Measurements from ENCODE around the gene STAC3. TPM values are rescaled to one million over a fixed set of nuclear protein-coding genes. Genes with fewer than 3 reads are reported as not detected.

The STAC3 gene
- total and polyA plus RNA-seq, 2 of the 8 experiments (the other 6 are each of a cell fraction or from before 2014, with no cell fraction given), result 0.70 to 1.3 TPM

- Histone ChIP-seq H3K23me2 (ENCODE audit: low read depth, low read length) (no peaks in the 10 kb centered on the region), H2BK15ac (ENCODE audit: low read length) (no peak overlapping the region), H2AK5ac (ENCODE audit: low read depth, low read length) (no peak overlapping the region), H3K18ac (ENCODE audit: extremely low read depth, low read length) (no peak overlapping the region), H2BK20ac (ENCODE audit: low read length) (no peak overlapping the region), H3K4ac (replicated peaks; ENCODE audit: insufficient read length, low read depth, low read length) (no peak overlapping the region), H2AFZ (ENCODE audit: low read length) (no peak overlapping the region), H3K79me2 (ENCODE audit: control insufficient read depth in 1 of 2, insufficient read depth in 2 of 2, low read length in 2 of 2) (no peaks in the 10 kb centered on the region), H4K8ac (ENCODE audit: extremely low read depth, insufficient read depth, low read length) (no peak overlapping the region), H3K9me3 (ENCODE audit: insufficient read depth in 2 of 2, low read depth in 1 of 2, low read length in 1 of 2) (no peaks in the 10 kb centered on the region), H4K5ac (ENCODE audit: insufficient read length, low read depth, low read length) (no peak overlapping the region), H3K9ac (replicated peaks in 1 of 4; ENCODE audit: extremely low read depth in 1 of 4, low read depth in 3 of 4, low read length in 3 of 4) (no peak overlapping the region), H3K27ac (ENCODE audit: low read depth, low read length) (no peak overlapping the region), H3K14ac (ENCODE audit: insufficient read length) (no peak overlapping the region), H2BK5ac (ENCODE audit: low read depth, low read length) (no peak overlapping the region), H2BK12ac (ENCODE audit: low read depth, low read length) (no peak overlapping the region), H3K4me3 (ENCODE audit: extremely low read depth in 1 of 4, insufficient read depth in 2 of 4, low read depth in 3 of 4, low read length in 4 of 4) (no peak overlapping the region), H3K27me3 (replicated peaks in 1 of 4; ENCODE audit: control insufficient read depth in 3 of 4, extremely low read depth in 1 of 4, insufficient read depth in 3 of 4, low read length in 3 of 4) (no peaks in the 10 kb centered on the region), H4K20me1 (replicated peaks in 1 of 2; ENCODE audit: control insufficient read depth in 1 of 2, insufficient read depth in 2 of 2, low read length in 2 of 2) (peaks cover 14 to 27% of the 10 kb centered on the region in 2 experiments), H3K23ac (ENCODE audit: insufficient read length) (no peak overlapping the region), H4K91ac (replicated peaks; ENCODE audit: insufficient read length, low read length) (no peak overlapping the region), H3K4me2 (ENCODE audit: insufficient read depth in 1 of 2, low read depth in 2 of 2, low read length in 2 of 2) (no peak overlapping the region), H2BK120ac (replicated peaks; ENCODE audit: low read depth, low read length) (no peak overlapping the region), H3K36me3 (ENCODE audit: control insufficient read depth in 2 of 4, insufficient read depth in 4 of 4, low read length in 3 of 4) (peaks cover 54 to 98% (median 91%) of the 10 kb centered on the region in 4 experiments), H3K79me1 (ENCODE audit: low read depth, low read length) (no peaks in the 10 kb centered on the region; the same call in 1 of the 2 replicates), H3K56ac (replicated peaks; ENCODE audit: insufficient read length, low read depth, low read length) (no peak overlapping the region), H3K4me1 (replicated peaks in 1 of 4; ENCODE audit: control insufficient read depth in 3 of 4, insufficient read depth in 4 of 4, low read length in 3 of 4) (no peaks in the 10 kb centered on the region)
- WGBS, 2 experiments (ENCODE audit: extremely low coverage in 1 of 2, insufficient coverage in 1 of 2, insufficient read length in 1 of 2, insufficient replicate concordance in 2 of 2, low coverage in 1 of 2, low lambda C conversion rate in 2 of 2, missing lambda C conversion rate in 1 of 2), result 96% methylated on average over 8 of the region's 8 CpGs; no CpG with 5 or more reads in 1 of the 2 experiments
- no peak for DNase-seq (ENCODE audit: low read depth in 1 of 2, low spot score in 2 of 2)
- CTCF ChIA-PET (ENCODE audit: partially characterized antibody), result interaction anchor here (1.1 to 1.4 kb wide), 3 partner anchors 13 to 55 kb away, joined by 3 to 6 read pairs (median 3); no protein-coding TSS in a partner anchor
- POLR2A ChIA-PET (ENCODE audit: partially characterized antibody), result interaction anchor here (0.7 to 6.5 kb wide), 4 partner anchors 10 to 40 kb away, joined by 4 to 33 read pairs (median 4); partner anchors contain the start of gene SHMT2
- no peak for TF ChIP-seq RAD21 (IDR thresholded peaks at IDR 0.05 in 1 of 2, conservative IDR thresholded peaks at IDR 0.05 in 1 of 2; ENCODE audit: low read depth in 2 of 2, low read length in 2 of 2)
- FAIRE-seq, result no peak
Measured at GRCh38 chr12:57201219-57201618, 49.8 kb downstream of the STAC3 start.
